Colonic mucosa (tissue), 4 donors: ENCODE measurements around the gene HINT3. TPM values are rescaled to one million over a fixed set of nuclear protein-coding genes. Genes with fewer than 3 reads are reported as not detected.

ENCODE experiments used
- DNase-seq: peaks from one replicate; pipeline ENCODE4 v3.0.0-alpha.2; 2020
- H3K27ac ChIP-seq: fragments of 200-600 bp; one replicate; pipeline ENCODE4 v1.8.0; 2021
- H3K27me3 ChIP-seq: fragments of 200-600 bp; one replicate; pipeline ENCODE4 v1.8.0; 2021
- H3K36me3 ChIP-seq: fragments of 200-600 bp; one replicate; pipeline ENCODE4 v1.8.0; 2021
- H3K4me1 ChIP-seq: fragments of 200-600 bp; one replicate; pipeline ENCODE4 v1.8.0; 2021; ENCODE audit warnings: mild to moderate bottlenecking
- H3K4me3 ChIP-seq: fragments of 200-600 bp; one replicate; pipeline ENCODE4 v1.8.0; 2021
- H3K9ac ChIP-seq, 2 donors: one replicate each; pipeline ENCODE4 v1.7.0; 2013; ENCODE audit warnings: control low read depth in 2 of 2, low read depth in 2 of 2, low read length in 2 of 2
- H3K9me3 ChIP-seq: fragments of 200-600 bp; one replicate; pipeline ENCODE4 v1.8.0; 2021
- intact Hi-C: fragments of 100-400 bp; cut with DNase I; formaldehyde crosslinking; loops from one replicate; pipeline ENCODE4 v1.14.1; 2022
- total RNA-seq, 2 donors: library from RNA; stranded (reverse); fragmentation: NEBNext Ultra II Directional in 1 of 2; extraction: Animal tissue kit (Norgen Biotek cat#: 25700) in 1 of 2; gene quantifications; one replicate each; pipeline ENCODE4 v1.2.1, GENCODE V29; 2021
- TF ChIP-seq, protein P1 (sequence below): fragments of 200-600 bp; IDR thresholded peaks from one replicate; pipeline ENCODE4 v1.8.0; 2022; ENCODE audit warnings: antibody characterized with exemption, mild to moderate bottlenecking
- donor health status: healthy.
- donor health status: DM: no; HTN: no; CAD: no.
- donor health status: DM: no; HTN: no; CAD: no.

The HINT3 gene
- total RNA-seq, 2 donors from 2014 or later = 17.1 to 38.5 TPM

- H3K9ac ChIP-seq = no peak overlapping the region
- intact Hi-C loops = loop anchor here (2.0 to 10.0 kb wide), 2 partner anchors 94 to 648 kb away; partner anchors contain the start of gene HDDC2
- TF ChIP-seq, protein P1, sequence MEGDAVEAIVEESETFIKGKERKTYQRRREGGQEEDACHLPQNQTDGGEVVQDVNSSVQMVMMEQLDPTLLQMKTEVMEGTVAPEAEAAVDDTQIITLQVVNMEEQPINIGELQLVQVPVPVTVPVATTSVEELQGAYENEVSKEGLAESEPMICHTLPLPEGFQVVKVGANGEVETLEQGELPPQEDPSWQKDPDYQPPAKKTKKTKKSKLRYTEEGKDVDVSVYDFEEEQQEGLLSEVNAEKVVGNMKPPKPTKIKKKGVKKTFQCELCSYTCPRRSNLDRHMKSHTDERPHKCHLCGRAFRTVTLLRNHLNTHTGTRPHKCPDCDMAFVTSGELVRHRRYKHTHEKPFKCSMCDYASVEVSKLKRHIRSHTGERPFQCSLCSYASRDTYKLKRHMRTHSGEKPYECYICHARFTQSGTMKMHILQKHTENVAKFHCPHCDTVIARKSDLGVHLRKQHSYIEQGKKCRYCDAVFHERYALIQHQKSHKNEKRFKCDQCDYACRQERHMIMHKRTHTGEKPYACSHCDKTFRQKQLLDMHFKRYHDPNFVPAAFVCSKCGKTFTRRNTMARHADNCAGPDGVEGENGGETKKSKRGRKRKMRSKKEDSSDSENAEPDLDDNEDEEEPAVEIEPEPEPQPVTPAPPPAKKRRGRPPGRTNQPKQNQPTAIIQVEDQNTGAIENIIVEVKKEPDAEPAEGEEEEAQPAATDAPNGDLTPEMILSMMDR = no peak
- no peaks in the 10 kb centered on the region for H3K9me3 ChIP-seq
- no peaks in the 10 kb centered on the region for H3K27me3 ChIP-seq
- no peak overlapping the region for H3K4me3 ChIP-seq
- H3K4me1 ChIP-seq = no peaks in the 10 kb centered on the region
- H3K27ac ChIP-seq = no peak overlapping the region
- no peak for DNase-seq
- no peaks in the 10 kb centered on the region for H3K36me3 ChIP-seq
Measured at GRCh38 chr6:125952764-125953501, 3.6 kb upstream of the HINT3 start.

- intact Hi-C loops = loop anchor here (2.0 to 10.0 kb wide), 2 partner anchors 95 to 649 kb away; partner anchors contain the start of gene HDDC2
- TF ChIP-seq, protein P1 = peak; percentile 36
- no peak overlapping the region for H3K4me3 ChIP-seq
- no peaks in the 10 kb centered on the region for H3K36me3 ChIP-seq
- no peaks in the 10 kb centered on the region for H3K27me3 ChIP-seq
- H3K4me1 ChIP-seq = no peaks in the 10 kb centered on the region
- H3K9me3 ChIP-seq = no peaks in the 10 kb centered on the region
- H3K27ac ChIP-seq = no peak overlapping the region
- no peak overlapping the region for H3K9ac ChIP-seq
- DNase-seq = peak; percentile 56
Measured at GRCh38 chr6:125953502-125953875, 3.1 kb upstream of the HINT3 start.

DNA sequence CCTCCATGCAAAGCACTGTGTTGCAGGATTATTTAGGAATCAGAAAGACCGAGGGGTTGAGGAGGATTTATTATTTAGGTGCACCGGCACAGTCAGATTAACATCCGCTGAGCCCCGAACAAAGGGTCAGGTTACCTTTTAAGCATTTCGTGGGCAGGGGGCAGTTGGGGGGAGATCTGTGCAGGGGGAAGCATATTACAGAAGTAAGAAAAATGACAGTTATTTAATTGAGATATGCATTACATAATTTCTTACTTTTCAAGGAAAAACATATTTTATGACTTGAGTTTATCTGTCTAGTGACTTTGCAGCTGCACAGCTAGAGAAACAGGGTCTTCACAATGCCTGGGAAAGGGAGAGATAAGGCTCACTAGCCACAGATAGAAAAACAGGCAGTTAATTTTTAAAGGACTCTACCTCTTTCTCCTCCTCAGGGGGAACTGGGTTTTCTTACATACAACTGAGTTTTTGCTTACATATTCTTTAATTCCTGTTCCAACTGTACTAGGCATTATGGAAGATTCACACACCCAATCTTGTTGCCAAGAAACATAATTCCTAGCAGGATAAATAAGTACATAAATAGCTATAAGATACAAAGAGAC, 1.7 kb upstream of the HINT3 start:
- no peaks in the 10 kb centered on the region for H3K36me3 ChIP-seq
- H3K9me3 ChIP-seq = no peaks in the 10 kb centered on the region
- H3K4me1 ChIP-seq = no peaks in the 10 kb centered on the region
- intact Hi-C loops = loop anchor here (10.0 kb wide), 1 partner anchor 650 kb away; the partner anchor contains the start of gene HDDC2
- H3K27me3 ChIP-seq = no peaks in the 10 kb centered on the region
- no peak overlapping the region for H3K27ac ChIP-seq
- no peak overlapping the region for H3K9ac ChIP-seq
- DNase-seq = no peak
- TF ChIP-seq, protein P1 = no peak
- H3K4me3 ChIP-seq = no peak overlapping the region

- Histone ChIP-seq H3K27ac (no peak overlapping the region), H3K9ac (no peak overlapping the region), H3K27me3 (no peaks in the 10 kb centered on the region), H3K36me3 (no peaks in the 10 kb centered on the region), H3K4me1 (no peaks in the 10 kb centered on the region), H3K9me3 (no peaks in the 10 kb centered on the region), H3K4me3 (no peak overlapping the region)
- TF ChIP-seq, protein P1 = no peak
- intact Hi-C loops = loop anchor here (2.0 to 10.0 kb wide), 2 partner anchors 175 to 651 kb away; partner anchors contain the start of gene HDDC2
- no peak for DNase-seq
Measured at GRCh38 chr6:125955973-125956372, 597 bp upstream of the HINT3 start.

DNA sequence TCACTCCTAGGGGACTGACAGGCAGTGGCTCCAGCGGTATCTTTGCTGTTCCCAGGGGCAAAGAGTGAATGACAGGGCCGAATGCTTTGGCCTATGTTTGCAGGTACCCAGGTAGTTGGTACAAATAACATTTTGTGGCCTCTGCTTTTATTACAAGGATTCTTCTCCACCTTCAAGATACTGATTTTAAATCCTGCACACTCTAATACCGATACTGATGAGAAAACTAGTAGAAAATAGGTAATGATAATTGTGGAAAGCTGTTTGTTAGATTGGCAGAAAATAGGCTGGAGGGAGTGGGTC, 772 bp downstream of the HINT3 start:
- no peaks in the 10 kb centered on the region for H3K9me3 ChIP-seq
- intact Hi-C loops = loop anchor here (2.0 to 10.0 kb wide), 2 partner anchors 177 to 653 kb away; partner anchors contain the start of gene HDDC2

More for the DNA sequence above, 772 bp downstream of the HINT3 start:
- H3K27ac ChIP-seq = peak overlapping the region; percentile 95
- peak overlapping the region; percentile 88 for H3K4me3 ChIP-seq
- no peaks in the 10 kb centered on the region for H3K4me1 ChIP-seq
- no peaks in the 10 kb centered on the region for H3K27me3 ChIP-seq
- DNase-seq = no peak
- TF ChIP-seq, protein P1 = no peak
- H3K36me3 ChIP-seq = no peaks in the 10 kb centered on the region
- H3K9ac ChIP-seq = peak overlapping the region; percentile 90 to 91
